ENCODE results near the gene ACTL9. TPM values are rescaled to one million over a fixed set of nuclear protein-coding genes. Genes with fewer than 3 reads are reported as not detected.

The ACTL9 gene
- total and polyA plus RNA-seq, 2 experiments from 2014 or later = not detected

DNA sequence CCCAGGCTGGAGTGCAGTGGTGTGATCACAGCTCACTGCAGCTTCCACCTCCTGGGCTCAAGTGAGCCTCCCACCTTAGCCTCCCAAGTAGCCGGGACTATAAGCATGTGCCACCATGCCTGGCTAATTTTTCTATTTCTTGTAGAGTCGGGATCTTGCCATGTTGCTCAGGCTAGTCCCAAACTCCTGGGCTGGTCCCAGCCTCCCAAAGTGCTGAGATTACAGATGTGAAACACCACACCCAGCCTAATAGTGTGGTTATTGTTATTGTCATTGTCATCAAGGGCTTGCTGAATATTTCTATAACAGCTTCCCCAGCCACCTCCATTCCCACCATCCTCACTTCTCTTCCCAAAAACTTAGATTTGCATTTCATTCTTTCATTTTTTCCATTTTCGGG is 25.7 kb upstream of the ACTL9 start:
- Mint-ChIP-seq H3K9me3 (peaks cover 94% of the 10 kb centered on the region), H3K36me3 (ENCODE audit: low read depth) (peaks cover 27% of the 10 kb centered on the region), H3K4me3 (no peak overlapping the region), H3K27me3 (ENCODE audit: insufficient read depth, low read depth, poor library complexity) (peaks cover 3% of the 10 kb centered on the region), H3K4me1 (no peaks in the 10 kb centered on the region), H3K27ac (no peak overlapping the region)
- H3K36me3 ChIP-seq (ENCODE audit: insufficient read depth) = no peaks in the 10 kb centered on the region
- ATAC-seq (no peak), DNase-seq (ENCODE audit: low spot score) (no peak)
- no peaks in the 10 kb centered on the region for H3K27me3 ChIP-seq (ENCODE audit: insufficient read depth)
- no peak overlapping the region for H3K27ac ChIP-seq (ENCODE audit: low read depth)
- H3K4me1 ChIP-seq (ENCODE audit: insufficient read depth) = no peaks in the 10 kb centered on the region
- no peak overlapping the region for H3K4me3 ChIP-seq
- no peaks in the 10 kb centered on the region for H3K9me2 ChIP-seq (ENCODE audit: insufficient read depth)
- no peak overlapping the region for H2AFZ ChIP-seq
- no peak for TF ChIP-seq JUNB (IDR thresholded peaks at IDR 0.05; ENCODE audit: unreplicated experiment)
- no peak for TF ChIP-seq NANOG (IDR thresholded peaks at IDR 0.05; ENCODE audit: borderline replicate concordance)
- H3F3A ChIP-seq (replicated peaks; ENCODE audit: low read depth) = no peaks in the 10 kb centered on the region
- no peaks in the 10 kb centered on the region for H3K79me2 ChIP-seq (replicated peaks; ENCODE audit: insufficient read depth)
- no peak overlapping the region for H3K4me2 ChIP-seq
- H4K20me1 ChIP-seq (replicated peaks; ENCODE audit: insufficient read depth) = no peaks in the 10 kb centered on the region

DNA sequence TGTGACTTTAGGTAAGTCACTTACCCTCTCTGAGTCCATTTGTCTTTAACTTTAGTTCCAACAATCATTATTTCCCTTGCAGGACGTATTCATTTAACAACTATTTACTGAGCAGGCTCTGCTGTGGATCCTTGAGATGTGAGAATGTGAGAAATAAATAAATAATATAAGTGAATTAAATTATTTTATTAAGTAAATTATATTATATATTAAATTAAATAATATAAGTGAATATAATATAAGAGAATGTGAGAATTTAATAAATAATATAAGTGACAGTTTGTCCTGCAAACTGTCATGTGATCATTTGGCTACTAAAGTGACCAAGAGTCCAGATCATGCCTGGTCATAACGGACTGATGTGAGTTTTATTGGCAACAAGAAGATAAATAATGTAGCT is 23.4 kb upstream of the ACTL9 start:
- ATAC-seq (no peak), DNase-seq (ENCODE audit: low spot score) (no peak)
- Mint-ChIP-seq H3K4me1 (no peaks in the 10 kb centered on the region), H3K36me3 (ENCODE audit: low read depth) (peaks cover 28% of the 10 kb centered on the region), H3K4me3 (no peak overlapping the region), H3K27me3 (ENCODE audit: insufficient read depth, low read depth, poor library complexity) (no peaks in the 10 kb centered on the region), H3K9me3 (peaks cover 96% of the 10 kb centered on the region), H3K27ac (no peak overlapping the region)
- Histone ChIP-seq H3K36me3 (ENCODE audit: insufficient read depth) (peaks cover 3% of the 10 kb centered on the region; the same call in 1 of the 2 replicates), H3F3A (replicated peaks; ENCODE audit: low read depth) (no peaks in the 10 kb centered on the region), H3K4me2 (no peak overlapping the region), H3K27me3 (ENCODE audit: insufficient read depth) (no peaks in the 10 kb centered on the region), H2AFZ (no peak overlapping the region), H3K27ac (ENCODE audit: low read depth) (no peak overlapping the region), H3K79me2 (replicated peaks; ENCODE audit: insufficient read depth) (no peaks in the 10 kb centered on the region), H4K20me1 (replicated peaks; ENCODE audit: insufficient read depth) (no peaks in the 10 kb centered on the region), H3K4me3 (no peak overlapping the region), H3K9me2 (ENCODE audit: insufficient read depth) (no peaks in the 10 kb centered on the region), H3K4me1 (ENCODE audit: insufficient read depth) (no peaks in the 10 kb centered on the region)
- TF ChIP-seq JUNB (IDR thresholded peaks at IDR 0.05; ENCODE audit: unreplicated experiment) (no peak), POLR2AphosphoS5 (IDR thresholded peaks at IDR 0.05; ENCODE audit: low read depth) (no peak), EZH2phosphoT487 (IDR thresholded peaks at IDR 0.05; ENCODE audit: unreplicated experiment) (no peak), ZNF331 (CRISPR knock-in tag; IDR thresholded peaks at IDR 0.05; ENCODE audit: low read depth) (no peak), NANOG (IDR thresholded peaks at IDR 0.05; ENCODE audit: borderline replicate concordance) (no peak)
- TF ChIP-seq, protein P1, sequence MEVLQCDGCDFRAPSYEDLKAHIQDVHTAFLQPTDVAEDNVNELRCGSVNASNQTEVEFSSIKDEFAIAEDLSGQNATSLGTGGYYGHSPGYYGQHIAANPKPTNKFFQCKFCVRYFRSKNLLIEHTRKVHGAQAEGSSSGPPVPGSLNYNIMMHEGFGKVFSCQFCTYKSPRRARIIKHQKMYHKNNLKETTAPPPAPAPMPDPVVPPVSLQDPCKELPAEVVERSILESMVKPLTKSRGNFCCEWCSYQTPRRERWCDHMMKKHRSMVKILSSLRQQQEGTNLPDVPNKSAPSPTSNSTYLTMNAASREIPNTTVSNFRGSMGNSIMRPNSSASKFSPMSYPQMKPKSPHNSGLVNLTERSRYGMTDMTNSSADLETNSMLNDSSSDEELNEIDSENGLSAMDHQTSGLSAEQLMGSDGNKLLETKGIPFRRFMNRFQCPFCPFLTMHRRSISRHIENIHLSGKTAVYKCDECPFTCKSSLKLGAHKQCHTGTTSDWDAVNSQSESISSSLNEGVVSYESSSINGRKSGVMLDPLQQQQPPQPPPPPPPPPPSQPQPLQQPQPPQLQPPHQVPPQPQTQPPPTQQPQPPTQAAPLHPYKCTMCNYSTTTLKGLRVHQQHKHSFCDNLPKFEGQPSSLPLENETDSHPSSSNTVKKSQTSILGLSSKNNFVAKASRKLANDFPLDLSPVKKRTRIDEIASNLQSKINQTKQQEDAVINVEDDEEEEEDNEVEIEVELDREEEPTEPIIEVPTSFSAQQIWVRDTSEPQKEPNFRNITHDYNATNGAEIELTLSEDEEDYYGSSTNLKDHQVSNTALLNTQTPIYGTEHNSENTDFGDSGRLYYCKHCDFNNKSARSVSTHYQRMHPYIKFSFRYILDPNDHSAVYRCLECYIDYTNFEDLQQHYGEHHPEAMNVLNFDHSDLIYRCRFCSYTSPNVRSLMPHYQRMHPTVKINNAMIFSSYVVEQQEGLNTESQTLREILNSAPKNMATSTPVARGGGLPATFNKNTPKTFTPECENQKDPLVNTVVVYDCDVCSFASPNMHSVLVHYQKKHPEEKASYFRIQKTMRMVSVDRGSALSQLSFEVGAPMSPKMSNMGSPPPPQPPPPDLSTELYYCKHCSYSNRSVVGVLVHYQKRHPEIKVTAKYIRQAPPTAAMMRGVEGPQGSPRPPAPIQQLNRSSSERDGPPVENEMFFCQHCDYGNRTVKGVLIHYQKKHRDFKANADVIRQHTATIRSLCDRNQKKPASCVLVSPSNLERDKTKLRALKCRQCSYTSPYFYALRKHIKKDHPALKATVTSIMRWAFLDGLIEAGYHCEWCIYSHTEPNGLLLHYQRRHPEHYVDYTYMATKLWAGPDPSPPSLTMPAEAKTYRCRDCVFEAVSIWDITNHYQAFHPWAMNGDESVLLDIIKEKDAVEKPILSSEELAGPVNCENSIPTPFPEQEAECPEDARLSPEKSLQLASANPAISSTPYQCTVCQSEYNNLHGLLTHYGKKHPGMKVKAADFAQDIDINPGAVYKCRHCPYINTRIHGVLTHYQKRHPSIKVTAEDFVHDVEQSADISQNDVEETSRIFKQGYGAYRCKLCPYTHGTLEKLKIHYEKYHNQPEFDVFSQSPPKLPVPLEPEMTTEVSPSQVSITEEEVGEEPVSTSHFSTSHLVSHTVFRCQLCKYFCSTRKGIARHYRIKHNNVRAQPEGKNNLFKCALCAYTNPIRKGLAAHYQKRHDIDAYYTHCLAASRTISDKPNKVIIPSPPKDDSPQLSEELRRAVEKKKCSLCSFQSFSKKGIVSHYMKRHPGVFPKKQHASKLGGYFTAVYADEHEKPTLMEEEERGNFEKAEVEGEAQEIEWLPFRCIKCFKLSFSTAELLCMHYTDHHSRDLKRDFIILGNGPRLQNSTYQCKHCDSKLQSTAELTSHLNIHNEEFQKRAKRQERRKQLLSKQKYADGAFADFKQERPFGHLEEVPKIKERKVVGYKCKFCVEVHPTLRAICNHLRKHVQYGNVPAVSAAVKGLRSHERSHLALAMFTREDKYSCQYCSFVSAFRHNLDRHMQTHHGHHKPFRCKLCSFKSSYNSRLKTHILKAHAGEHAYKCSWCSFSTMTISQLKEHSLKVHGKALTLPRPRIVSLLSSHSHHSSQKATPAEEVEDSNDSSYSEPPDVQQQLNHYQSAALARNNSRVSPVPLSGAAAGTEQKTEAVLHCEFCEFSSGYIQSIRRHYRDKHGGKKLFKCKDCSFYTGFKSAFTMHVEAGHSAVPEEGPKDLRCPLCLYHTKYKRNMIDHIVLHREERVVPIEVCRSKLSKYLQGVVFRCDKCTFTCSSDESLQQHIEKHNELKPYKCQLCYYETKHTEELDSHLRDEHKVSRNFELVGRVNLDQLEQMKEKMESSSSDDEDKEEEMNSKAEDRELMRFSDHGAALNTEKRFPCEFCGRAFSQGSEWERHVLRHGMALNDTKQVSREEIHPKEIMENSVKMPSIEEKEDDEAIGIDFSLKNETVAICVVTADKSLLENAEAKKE (CRISPR knock-in tag; IDR thresholded peaks at IDR 0.05) = no peak
